HCT116 (cell line): ENCODE results near the gene KRTAP10-8. TPM values are rescaled to one million over a fixed set of nuclear protein-coding genes. Genes with fewer than 3 reads are reported as not detected.

Source experiments
- ATAC-seq: fragments of 200-7000 bp; cut with Tn5 transposase; 2 replicates; pipeline ENCODE4 v1.9.1; 2020; ENCODE audit warnings: mild to moderate bottlenecking, moderate library complexity
- BruUV-seq: library from RNA; stranded (reverse); fragments of 400-500 nt; replicated peaks from 2 replicates; lab custom pipeline; 2021; lab: Mats Ljungman, UMichigan
- CTCF ChIA-PET: fragments of 300-600 bp; sonication (Branson Sonifier 250); formaldehyde crosslinking; loops from one replicate; lab custom pipeline; 2021; ENCODE audit warnings: antibody characterized with exemption; lab: Charles Lee
- POLR2A ChIA-PET: fragments of 300-600, 350-600 bp; sonication (Branson Sonifier 250); formaldehyde crosslinking; loops from one replicate; lab custom pipeline; 2021; ENCODE audit warnings: antibody characterized with exemption; lab: Charles Lee
- RAD21 ChIA-PET, 2 experiments: fragments of 300-600 bp; sonication (Branson Sonifier 250); formaldehyde crosslinking; loops; one replicate each; lab custom pipeline; 2023; ENCODE audit warnings: low total read pairs in 2 of 2; ENCODE audit not compliant: uncharacterized antibody in 2 of 2, unreplicated experiment in 2 of 2, low non-redundant PET in 1 of 2; lab: Charles Lee
- DNase-seq: peaks from one replicate; pipeline ENCODE4 v3.0.0-alpha.2; 2010; ENCODE audit warnings: low read depth, low spot score
- H2AFZ ChIP-seq: fragments of 200-600 bp; shearing (Covaris generic), sonication (generic); 2 replicates; pipeline ENCODE4 v1.6.1; 2017; ENCODE audit warnings: low read depth, mixed run types, mixed read lengths, antibody characterized with exemption, low read length; ENCODE audit not compliant: poor library complexity, severe bottlenecking
- H3K27ac ChIP-seq: 2 replicates; pipeline ENCODE4 v1.5.1; 2012; ENCODE audit warnings: low read depth, low read length
- H3K27me3 ChIP-seq: fragments of 200-600 bp; sonication (generic); 2 replicates; pipeline ENCODE4 v1.6.1; 2016; ENCODE audit warnings: mixed run types, low read length, mixed read lengths; ENCODE audit not compliant: insufficient read depth
- H3K36me3 ChIP-seq, 2 experiments: fragments of 200-500 bp in 1 of 2; fragments of 200-600 bp in 1 of 2; sonication (Bioruptor generic) in 1 of 2; sonication (generic) in 1 of 2; 2 replicates each; pipeline versions ENCODE4 v1.5.1 to v1.6.1; 2014 to 2016; ENCODE audit warnings: low read length in 2 of 2, inconsistent platforms in 1 of 2, mixed read lengths in 1 of 2, mixed run types in 1 of 2; ENCODE audit not compliant: insufficient read depth in 2 of 2, control insufficient read depth in 1 of 2
- H3K4me1 ChIP-seq, 2 experiments: fragments of 200-600 bp in 1 of 2; sonication (generic) in 1 of 2; 2 replicates each; pipeline versions ENCODE4 v1.5.1 to v1.6.1; 2012 to 2017; ENCODE audit warnings: low read length in 2 of 2, inconsistent platforms in 1 of 2, mild to moderate bottlenecking in 1 of 2, mixed read lengths in 1 of 2, mixed run types in 1 of 2, moderate library complexity in 1 of 2; ENCODE audit not compliant: insufficient read depth in 2 of 2, control insufficient read depth in 1 of 2
- H3K4me2 ChIP-seq: fragments of 200-600 bp; sonication (generic); 2 replicates; pipeline ENCODE4 v1.6.1; 2017; ENCODE audit warnings: mixed run types, low read length, mixed read lengths
- H3K4me3 ChIP-seq, 2 experiments: fragments of 200-600 bp in 1 of 2; sonication (generic) in 1 of 2; replicated peaks in 1 of 2; 2 replicates each; pipeline ENCODE4 v1.5.1; 2011 to 2016; ENCODE audit warnings: low read length in 2 of 2, control low read depth in 1 of 2, low read depth in 1 of 2, mild to moderate bottlenecking in 1 of 2, mixed read lengths in 1 of 2, mixed run types in 1 of 2
- H3K79me2 ChIP-seq: fragments of 200-600 bp; sonication (generic); 2 replicates; pipeline ENCODE4 v1.6.1; 2017; ENCODE audit warnings: mild to moderate bottlenecking, mixed run types, low read length, moderate library complexity, mixed read lengths; ENCODE audit not compliant: insufficient read depth
- H3K9ac ChIP-seq: fragments of 200-600 bp; sonication (generic); 2 replicates; pipeline ENCODE4 v1.6.1; 2016; ENCODE audit warnings: low read length, mixed read lengths
- H3K9me2 ChIP-seq: fragments of 200-600 bp; sonication (generic), shearing (Covaris generic); 2 replicates; pipeline ENCODE4 v1.6.1; 2017; ENCODE audit warnings: mixed run types, mild to moderate bottlenecking, moderate library complexity; ENCODE audit not compliant: insufficient read depth
- H3K9me3 ChIP-seq, 2 experiments: fragments of 200-500 bp in 1 of 2; fragments of 200-600 bp in 1 of 2; sonication (Bioruptor generic) in 1 of 2; sonication (generic) in 1 of 2; 2 replicates each; pipeline ENCODE4 v1.6.1; 2014 to 2017; ENCODE audit warnings: low read length in 2 of 2, mixed read lengths in 2 of 2, inconsistent platforms in 1 of 2, low read depth in 1 of 2, mild to moderate bottlenecking in 1 of 2, mixed run types in 1 of 2, moderate library complexity in 1 of 2; ENCODE audit not compliant: control insufficient read depth in 1 of 2, insufficient read depth in 1 of 2
- H4K20me1 ChIP-seq: fragments of 200-600 bp; sonication (generic), shearing (Covaris generic); 2 replicates; pipeline ENCODE4 v1.6.1; 2017; ENCODE audit warnings: mixed run types, mild to moderate bottlenecking, moderate library complexity; ENCODE audit not compliant: insufficient read depth
- CBX3 ChIP-seq: IDR thresholded peaks from 2 replicates; pipeline ENCODE4 v1.6.1; 2012; ENCODE audit warnings: low read depth
- CEBPB ChIP-seq: IDR thresholded peaks from 2 replicates; pipeline ENCODE4 v1.6.1; 2012; ENCODE audit warnings: low read depth
- ELF1 ChIP-seq: IDR thresholded peaks from 2 replicates; pipeline ENCODE4 v1.6.1; 2012; ENCODE audit warnings: low read depth, borderline replicate concordance
- EZH2phosphoT487 ChIP-seq: fragments of 200-600 bp; IDR thresholded peaks from 2 replicates; pipeline ENCODE4 v1.6.1; 2018; ENCODE audit warnings: antibody characterized with exemption, borderline replicate concordance
- FOSL1 ChIP-seq: IDR thresholded peaks from 2 replicates; pipeline ENCODE4 v1.6.1; 2012; ENCODE audit warnings: low read depth
- POLR2AphosphoS5 ChIP-seq: IDR thresholded peaks from 2 replicates; pipeline ENCODE4 v1.6.1; 2011; ENCODE audit warnings: mild to moderate bottlenecking, low read depth, low read length, moderate library complexity
- SIN3A ChIP-seq: IDR thresholded peaks from 2 replicates; pipeline ENCODE4 v1.6.1; 2012; ENCODE audit warnings: low read depth
- SP1 ChIP-seq: IDR thresholded peaks from 2 replicates; pipeline ENCODE4 v1.6.1; 2012; ENCODE audit warnings: low read depth
- SRF ChIP-seq: IDR thresholded peaks from 2 replicates; pipeline ENCODE4 v1.6.1; 2012; ENCODE audit warnings: low read depth
- TCF7L2 ChIP-seq: IDR thresholded peaks from 2 replicates; pipeline ENCODE4 v1.7.0; 2011; ENCODE audit warnings: borderline replicate concordance, inconsistent platforms; ENCODE audit not compliant: insufficient read depth, insufficient read length; ENCODE audit errors: extremely low read depth
- ZNF274 ChIP-seq: fragments of 200-500 bp; sonication (Bioruptor generic); IDR thresholded peaks from 2 replicates; pipeline ENCODE4 v1.6.1; 2014; ENCODE audit warnings: mild to moderate bottlenecking, low read depth, low read length, inconsistent platforms
- intact Hi-C: fragments of 100-400 bp; cut with micrococcal nuclease; formaldehyde crosslinking; loops from 2 replicates; pipeline ENCODE4 v1.10.0; 2022
- total RNA-seq: library from RNA; stranded (reverse); gene quantifications from one replicate; pipeline ENCODE4 v1.2.1, GENCODE V29; 2021; ENCODE audit not compliant: unreplicated experiment
- TF ChIP-seq, protein P1 (sequence below): IDR thresholded peaks from 2 replicates; pipeline ENCODE4 v1.6.1; 2011; ENCODE audit warnings: mild to moderate bottlenecking, low read length, moderate library complexity; ENCODE audit not compliant: insufficient replicate concordance; ENCODE audit errors: extremely low read depth

Gene KRTAP10-8
- total RNA-seq, 1 experiment from 2014 or later = not detected

DNA sequence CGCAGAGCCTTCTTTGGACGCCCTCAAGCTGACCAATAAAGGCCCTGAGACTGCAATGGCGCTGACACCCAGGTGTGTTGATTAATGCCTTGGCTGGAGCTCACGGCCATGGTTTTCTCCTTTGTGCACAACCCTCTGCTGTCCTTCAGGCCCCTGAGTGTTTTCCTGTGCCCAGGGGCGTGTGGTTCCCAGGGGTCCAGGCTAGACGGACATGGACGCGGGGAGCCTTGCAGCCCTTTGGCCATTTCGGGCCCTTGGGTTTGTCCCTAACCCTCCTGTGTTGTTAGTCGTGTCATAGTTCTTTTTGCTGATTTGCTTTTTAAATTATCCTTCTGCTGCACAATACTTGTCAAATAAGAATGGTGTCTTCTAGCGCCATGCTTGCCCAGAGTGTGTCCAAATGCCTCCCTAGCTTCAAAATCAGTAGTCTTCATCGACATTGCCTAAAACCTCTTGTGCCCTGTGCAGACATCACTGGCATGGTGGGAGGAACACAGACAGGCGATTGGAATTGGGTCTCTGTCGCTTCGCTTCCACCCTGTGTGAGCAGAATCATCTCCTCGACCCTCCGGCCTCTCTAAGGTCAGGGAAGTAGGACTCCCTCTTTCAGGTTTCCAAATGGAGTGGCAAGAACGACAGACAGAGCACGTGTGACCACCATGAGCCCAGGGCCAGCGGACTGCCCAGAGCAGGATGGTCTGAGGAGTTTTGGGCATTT is 36.4 kb upstream of the KRTAP10-8 start:
- Histone ChIP-seq H3K4me3 (no peak overlapping the region), H3K9me2 (no peaks in the 10 kb centered on the region), H3K27ac (no peak overlapping the region), H3K79me2 (no peaks in the 10 kb centered on the region), H3K9ac (no peak overlapping the region), H3K36me3 (no peaks in the 10 kb centered on the region), H3K4me1 (peaks cover 0 to 3% of the 10 kb centered on the region in 2 experiments; a peak in 1 of 4 replicates), H3K9me3 (peaks cover 0 to 4% of the 10 kb centered on the region in 2 experiments; a peak in 2 of 4 replicates), H2AFZ (no peak overlapping the region), H3K27me3 (peaks cover 6% of the 10 kb centered on the region; the same call in 1 of the 2 replicates), H4K20me1 (no peaks in the 10 kb centered on the region), H3K4me2 (no peak overlapping the region)
- ATAC-seq (no peak), DNase-seq (no peak)
- intact Hi-C loops = no loop called here
- no TSS peak for BruUV-seq
- POLR2A ChIA-PET = no interaction called here
- TF ChIP-seq ELF1 (no peak), CEBPB (no peak), TCF7L2 (no peak), ZNF274 (no peak), SIN3A (no peak), FOSL1 (no peak), EZH2phosphoT487 (no peak), CBX3 (no peak), POLR2AphosphoS5 (no peak), SRF (no peak), SP1 (no peak)
- TF ChIP-seq, protein P1, sequence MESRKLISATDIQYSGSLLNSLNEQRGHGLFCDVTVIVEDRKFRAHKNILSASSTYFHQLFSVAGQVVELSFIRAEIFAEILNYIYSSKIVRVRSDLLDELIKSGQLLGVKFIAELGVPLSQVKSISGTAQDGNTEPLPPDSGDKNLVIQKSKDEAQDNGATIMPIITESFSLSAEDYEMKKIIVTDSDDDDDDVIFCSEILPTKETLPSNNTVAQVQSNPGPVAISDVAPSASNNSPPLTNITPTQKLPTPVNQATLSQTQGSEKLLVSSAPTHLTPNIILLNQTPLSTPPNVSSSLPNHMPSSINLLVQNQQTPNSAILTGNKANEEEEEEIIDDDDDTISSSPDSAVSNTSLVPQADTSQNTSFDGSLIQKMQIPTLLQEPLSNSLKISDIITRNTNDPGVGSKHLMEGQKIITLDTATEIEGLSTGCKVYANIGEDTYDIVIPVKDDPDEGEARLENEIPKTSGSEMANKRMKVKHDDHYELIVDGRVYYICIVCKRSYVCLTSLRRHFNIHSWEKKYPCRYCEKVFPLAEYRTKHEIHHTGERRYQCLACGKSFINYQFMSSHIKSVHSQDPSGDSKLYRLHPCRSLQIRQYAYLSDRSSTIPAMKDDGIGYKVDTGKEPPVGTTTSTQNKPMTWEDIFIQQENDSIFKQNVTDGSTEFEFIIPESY = no peak
- RAD21 ChIA-PET = no interaction called here
- CTCF ChIA-PET = no interaction called here
